IPS-18c (cell line): Measurements from ENCODE around the gene RPL10A.
A peak's percentile ranks its signal among the peaks of the same experiment; 100 is the strongest.
"Not testable (repeated sequence)": the region's sequence is repeated elsewhere in the genome, so short reads cannot be mapped to it uniquely, and the experiment has no call there.

Experiments used
- H3K4me3 ChIP-seq: 2 replicates; pipeline ENCODE4 v1.7.0; 2013; ENCODE audit warnings: low read depth, mild to moderate bottlenecking, low read length, moderate library complexity; ENCODE audit not compliant: insufficient read depth
- H3K9me3 ChIP-seq: one replicate; pipeline ENCODE4 v1.6.1; 2013; ENCODE audit warnings: mild to moderate bottlenecking, low read length, moderate library complexity; ENCODE audit not compliant: control insufficient read depth, insufficient read depth

Gene RPL10A

DNA sequence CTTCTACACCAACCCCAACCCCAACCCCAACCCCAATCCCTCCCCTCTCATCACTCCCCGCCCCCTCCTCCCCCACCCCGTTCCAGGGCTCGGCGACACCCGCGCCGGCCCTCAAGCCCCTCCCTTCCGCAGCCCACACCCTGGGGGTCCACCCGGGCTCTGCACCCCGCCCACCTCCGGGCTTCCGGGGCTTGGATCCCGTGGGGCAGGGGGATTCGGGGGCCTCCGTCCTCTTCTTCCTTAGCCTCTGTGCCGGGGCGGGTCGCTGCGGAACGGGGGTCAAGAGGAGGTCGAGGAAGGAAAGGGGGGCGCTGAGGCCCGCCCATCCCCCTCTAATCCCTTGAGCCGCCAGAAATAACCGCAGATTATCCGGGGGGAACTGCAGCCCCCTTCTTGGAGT, 43.8 kb downstream of the RPL10A start:
- Histone ChIP-seq H3K4me3 (peak overlapping the region; percentile 43; the same call in 1 of the 2 replicates), H3K9me3 (no peaks in the 10 kb centered on the region)

DNA sequence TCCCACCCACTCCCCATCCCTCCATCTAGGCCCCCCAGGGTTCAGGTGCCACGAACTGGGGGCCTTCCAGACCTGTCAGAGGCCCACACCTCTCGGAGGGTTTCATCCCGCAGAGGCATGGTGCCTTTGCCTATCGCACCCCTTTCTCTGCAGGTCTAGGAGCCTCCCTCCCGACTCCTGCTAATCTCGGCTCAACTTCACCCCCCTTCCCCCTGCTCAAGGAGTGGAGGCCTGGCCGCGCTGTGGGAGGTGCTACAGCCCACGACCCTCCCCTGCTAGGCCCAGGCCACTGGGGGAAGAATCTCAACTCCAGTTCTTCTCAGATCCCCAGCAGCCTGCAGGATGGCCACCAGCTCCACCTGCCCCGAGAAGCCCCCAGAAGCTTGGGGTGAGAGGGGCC, 44.5 kb downstream of the RPL10A start, which contains the start of gene TULP1:
TULP1 (minus strand) TSS at position 157 of the 400 bp plus-strand sequence; CDS start at position 119, 38 bp downstream.
- Histone ChIP-seq H3K9me3 (no peaks in the 10 kb centered on the region), H3K4me3 (peak within 1 kb of the TSS; percentile 43; the same call in 1 of the 2 replicates)

DNA sequence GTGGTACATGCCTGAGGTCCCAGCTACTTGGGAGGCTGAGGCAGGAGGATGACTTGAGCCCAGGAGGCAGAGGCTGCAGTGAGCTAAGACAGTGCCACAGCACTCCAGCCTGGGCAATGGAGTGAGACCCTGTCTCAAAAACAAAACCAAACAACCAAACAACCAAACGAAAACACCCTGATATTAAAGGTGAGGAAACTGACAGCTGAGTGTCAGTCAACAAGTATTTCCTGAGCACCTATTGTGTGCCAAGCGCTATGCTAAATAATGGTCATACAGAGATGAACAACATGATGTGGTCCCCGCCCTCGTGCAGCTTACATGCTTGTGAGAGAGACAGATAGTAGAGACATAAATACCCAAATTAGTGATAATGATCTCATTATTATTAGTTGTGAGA, 46.4 kb downstream of the RPL10A start:
- H3K9me3 ChIP-seq: no peaks in the 10 kb centered on the region
- H3K4me3 ChIP-seq: no peak overlapping the region

- not testable (repeated sequence) for H3K4me3 ChIP-seq, H3K9me3 ChIP-seq
Observed at GRCh38 chr6:35515939-35516338, 47.7 kb downstream of the RPL10A start.

- Histone ChIP-seq H3K9me3 (no peaks in the 10 kb centered on the region), H3K4me3 (no peak overlapping the region)
Observed at GRCh38 chr6:35516712-35517111, 48.5 kb downstream of the RPL10A start.

GRCh38 chr6:35517978-35518377, 49.8 kb downstream of the RPL10A start:
- H3K9me3 ChIP-seq, H3K4me3 ChIP-seq: not testable (repeated sequence)

DNA sequence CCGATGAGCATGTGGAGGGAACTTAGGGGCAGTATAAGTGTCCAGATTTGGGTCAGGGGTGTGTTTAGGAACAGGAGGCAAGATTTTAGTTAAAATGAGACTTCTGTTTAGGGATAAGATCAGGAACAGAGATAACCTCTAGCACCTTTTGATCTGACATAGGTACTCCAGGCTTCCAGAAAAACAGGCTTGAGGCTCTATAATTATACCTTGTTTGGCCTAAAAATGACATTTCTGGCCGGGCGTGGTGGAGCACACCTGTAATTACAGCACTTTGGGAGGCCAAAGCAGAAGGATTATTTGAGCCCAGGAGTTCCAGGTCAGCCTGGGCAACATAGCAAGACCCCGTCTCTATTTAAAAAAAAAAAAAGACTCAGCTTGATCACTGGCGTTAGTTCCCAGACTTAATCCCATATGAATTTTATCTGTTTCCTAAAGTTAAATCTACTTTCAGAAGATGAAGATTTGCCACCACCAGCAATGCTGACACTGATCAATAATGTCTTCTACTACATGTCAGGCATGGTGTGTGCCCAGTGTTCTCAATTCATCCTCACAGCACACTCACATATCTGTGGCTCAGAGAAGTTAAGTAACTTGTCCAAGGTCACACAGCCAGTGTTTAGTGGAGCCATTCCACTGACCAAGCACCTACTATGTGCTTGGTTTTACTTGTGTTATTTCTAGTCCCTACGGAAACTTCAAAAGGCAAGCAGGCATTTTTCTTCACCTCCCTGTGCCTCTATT, 50.5 kb downstream of the RPL10A start:
- Histone ChIP-seq H3K4me3 (no peak overlapping the region), H3K9me3 (peaks cover 2% of the 10 kb centered on the region)

- H3K9me3 ChIP-seq: peaks cover 2% of the 10 kb centered on the region
- no peak overlapping the region for H3K4me3 ChIP-seq
Observed at GRCh38 chr6:35519313-35520015, 51.3 kb downstream of the RPL10A start.
